Measurements from ENCODE around the gene SULT1E1. TPM values are rescaled to one million over a fixed set of nuclear protein-coding genes. Genes with fewer than 3 reads are reported as not detected.

Gene SULT1E1
- total RNA-seq, 1 donor = 1.7 TPM

Other genes starting within 250 kb of the SULT1E1 start
- gene UGT2A2, start 220.5 kb downstream of the SULT1E1 start, total RNA-seq (ENCODE audit: low replicate concordance) = not detected in 2 replicates
- not detected in 2 replicates for gene UGT2A1, start 206.9 kb downstream of the SULT1E1 start, total RNA-seq (ENCODE audit: low replicate concordance)
- 0.74 and 1.3 TPM in 2 replicates for gene SULT1B1, start 99.5 kb downstream of the SULT1E1 start, total RNA-seq (ENCODE audit: low replicate concordance)
- not detected in 2 replicates for gene CSN1S1, start 70.9 kb upstream of the SULT1E1 start, total RNA-seq (ENCODE audit: low replicate concordance)
- gene CSN2, start 105.6 kb upstream of the SULT1E1 start, total RNA-seq (ENCODE audit: low replicate concordance) = not detected in 2 replicates
- 0.72 TPM in 1 of 2 replicates, not detected in the other for gene STATH, start 135.8 kb upstream of the SULT1E1 start, total RNA-seq (ENCODE audit: low replicate concordance)
- not detected in 2 replicates for gene HTN3, start 168.3 kb upstream of the SULT1E1 start, total RNA-seq (ENCODE audit: low replicate concordance)
- gene HTN1, start 190.3 kb upstream of the SULT1E1 start, total RNA-seq (ENCODE audit: low replicate concordance) = not detected in 2 replicates